Measurements from ENCODE around the gene PDE6G.
A peak's percentile ranks its signal among the peaks of the same experiment; 100 is the strongest.
"Not testable (repeated sequence)": the region's sequence is repeated elsewhere in the genome, so short reads cannot be mapped to it uniquely, and the experiment has no call there.

The PDE6G gene

GRCh38 chr17:81636505-81637288 is 19.6 kb downstream of the PDE6G start, which contains the start of the genes NPLOC4 and TSPAN10:
NPLOC4 (minus strand) TSS chr17:81637112; CDS start chr17:81636930, 182 bp downstream.
TSPAN10 (plus strand) TSS chr17:81637196; CDS start chr17:81642413, 5,217 bp downstream.
- Histone ChIP-seq H4K20me1 (peaks cover 46 to 51% (median 50%) of the 10 kb centered on the region in 11 experiments; a peak in 21 of 22 replicates), H3K4me1 (peaks cover 28 to 58% (median 38%) of the 10 kb centered on the region in 10 experiments), H3K36me3 (peaks cover 0 to 37% (median 22%) of the 10 kb centered on the region in 11 experiments; a peak in 18 of 22 replicates), H3K4me3 (peak within 1 kb of the TSS; percentile 73 to 100 (median 88)), H3K9me3 (replicated peaks in 1 of 11) (no peaks in the 10 kb centered on the region), H3K4me2 (peak within 1 kb of the TSS; percentile 86 to 98 (median 94)), H3K27ac (peak within 1 kb of the TSS; percentile 84 to 98 (median 95)), H3K9ac (peak within 1 kb of the TSS; percentile 87 to 99 (median 96)), H3K27me3 (no peaks in the 10 kb centered on the region)
- TF ChIP-seq Cebpa-rat (IDR thresholded peaks at IDR 0.05), result no peak

GRCh38 chr17:81635973-81636504 is 20.3 kb downstream of the PDE6G start:
- no peaks in the 10 kb centered on the region for H3K27me3 ChIP-seq
- peaks cover 0 to 44% (median 29%) of the 10 kb centered on the region in 11 experiments; a peak in 19 of 22 replicates for H3K36me3 ChIP-seq
- H3K4me1 ChIP-seq, result peaks cover 26 to 54% (median 34%) of the 10 kb centered on the region in 10 experiments
- peak overlapping the region; percentile 84 to 98 (median 95) for H3K27ac ChIP-seq
- H3K4me2 ChIP-seq, result peak overlapping the region; percentile 85 to 98 (median 94)
- TF ChIP-seq Cebpa-rat (IDR thresholded peaks at IDR 0.05), result no peak
- no peaks in the 10 kb centered on the region for H3K9me3 ChIP-seq (replicated peaks in 1 of 11)
- H4K20me1 ChIP-seq, result peaks cover 53 to 58% (median 56%) of the 10 kb centered on the region in 11 experiments; a peak in 21 of 22 replicates
- H3K9ac ChIP-seq, result peak overlapping the region; percentile 87 to 99 (median 96)
- H3K4me3 ChIP-seq, result peak overlapping the region; percentile 73 to 100 (median 88)

GRCh38 chr17:81635431-81635830 is 20.9 kb downstream of the PDE6G start:
- Histone ChIP-seq H3K27me3 (no peaks in the 10 kb centered on the region), H3K4me3 (peak overlapping the region; percentile 73 to 100 (median 88); a peak in 19 of 20 replicates), H3K9ac (peak overlapping the region; percentile 87 to 99 (median 96); a peak in 20 of 22 replicates), H3K4me2 (peak overlapping the region; percentile 85 to 98 (median 94)), H4K20me1 (peaks cover 59 to 64% (median 62%) of the 10 kb centered on the region in 11 experiments; a peak in 21 of 22 replicates), H3K4me1 (peaks cover 26 to 54% (median 34%) of the 10 kb centered on the region in 10 experiments), H3K36me3 (peaks cover 6 to 50% (median 35%) of the 10 kb centered on the region in 11 experiments), H3K27ac (peak overlapping the region in 4 of 11 experiments; percentile 84 to 95 (median 94); a peak in 7 of 22 replicates), H3K9me3 (replicated peaks in 1 of 11) (no peaks in the 10 kb centered on the region)
- TF ChIP-seq Cebpa-rat (IDR thresholded peaks at IDR 0.05), result no peak

GRCh38 chr17:81631482-81631881 is 24.9 kb downstream of the PDE6G start:
- peaks cover 20 to 36% (median 27%) of the 10 kb centered on the region in 10 experiments for H3K4me1 ChIP-seq
- no peaks in the 10 kb centered on the region for H3K27me3 ChIP-seq
- H3K36me3 ChIP-seq, result peaks cover 45 to 89% (median 74%) of the 10 kb centered on the region in 11 experiments
- peaks cover 64 to 99% (median 86%) of the 10 kb centered on the region in 11 experiments for H4K20me1 ChIP-seq
- H3K9ac ChIP-seq, result no peak overlapping the region; a peak in 1 of 22 replicates
- H3K27ac ChIP-seq, result no peak overlapping the region
- peaks cover 0 to 5% (median 0%) of the 10 kb centered on the region in 11 experiments; a peak in 3 of 22 replicates for H3K9me3 ChIP-seq (replicated peaks in 1 of 11)
- no peak overlapping the region for H3K4me2 ChIP-seq
- TF ChIP-seq Cebpa-rat (IDR thresholded peaks at IDR 0.05), result no peak
- no peak overlapping the region for H3K4me3 ChIP-seq

GRCh38 chr17:81630274-81630673 is 26.1 kb downstream of the PDE6G start:
- no peak overlapping the region for H3K9ac ChIP-seq
- peaks cover 52 to 99% (median 86%) of the 10 kb centered on the region in 11 experiments for H4K20me1 ChIP-seq
- no peak for TF ChIP-seq Cebpa-rat (IDR thresholded peaks at IDR 0.05)
- peaks cover 11 to 29% (median 17%) of the 10 kb centered on the region in 10 experiments for H3K4me1 ChIP-seq
- H3K27me3 ChIP-seq, result no peaks in the 10 kb centered on the region
- H3K36me3 ChIP-seq, result peaks cover 57 to 100% (median 86%) of the 10 kb centered on the region in 11 experiments
- peaks cover 0 to 16% (median 0%) of the 10 kb centered on the region in 11 experiments; a peak in 6 of 22 replicates for H3K9me3 ChIP-seq (replicated peaks in 1 of 11)
- H3K4me3 ChIP-seq, result no peak overlapping the region
- H3K27ac ChIP-seq, result no peak overlapping the region
- H3K4me2 ChIP-seq, result no peak overlapping the region

- TF ChIP-seq Cebpa-rat (IDR thresholded peaks at IDR 0.05), result no peak
- H3K4me1 ChIP-seq, result peaks cover 0 to 11% (median 0%) of the 10 kb centered on the region in 10 experiments; a peak in 3 of 20 replicates
These were observed 34.7 kb downstream of the PDE6G start for GRCh38 chr17:81621494-81622130.

GRCh38 chr17:81618307-81618706 is 38.0 kb downstream of the PDE6G start:
- not testable (repeated sequence) for H3K9ac ChIP-seq; H3K9me3 ChIP-seq (replicated peaks in 1 of 11); H3K4me3 ChIP-seq; H3K27me3 ChIP-seq; H3K27ac ChIP-seq; H3K4me2 ChIP-seq
- peaks cover 72 to 97% (median 85%) of the 10 kb centered on the region in 11 experiments for H3K36me3 ChIP-seq
- H3K4me1 ChIP-seq, result peaks cover 7 to 35% (median 29%) of the 10 kb centered on the region in 10 experiments; a peak in 18 of 20 replicates
- H4K20me1 ChIP-seq, result peaks cover 46 to 85% (median 78%) of the 10 kb centered on the region in 11 experiments

More at GRCh38 chr17:81621494-81622130, 34.7 kb downstream of the PDE6G start:
- peaks cover 17 to 83% (median 75%) of the 10 kb centered on the region in 11 experiments; a peak in 21 of 22 replicates for H4K20me1 ChIP-seq
- peaks cover 0 to 22% (median 0%) of the 10 kb centered on the region in 11 experiments; a peak in 9 of 22 replicates for H3K9me3 ChIP-seq (replicated peaks in 1 of 11)
- H3K4me3 ChIP-seq, result no peak overlapping the region
- H3K27me3 ChIP-seq, result no peaks in the 10 kb centered on the region
- H3K27ac ChIP-seq, result no peak overlapping the region
- no peak overlapping the region for H3K4me2 ChIP-seq
- H3K36me3 ChIP-seq, result peaks cover 80 to 97% (median 86%) of the 10 kb centered on the region in 11 experiments
- 0 out of 22 replicates have a peak overlapping the region, but pooled peaks of 1 of the 11 experiments have one; percentile 20 for H3K9ac ChIP-seq

GRCh38 chr17:81616877-81617276 is 39.5 kb downstream of the PDE6G start:
- Histone ChIP-seq H3K4me3 (no peak overlapping the region), H3K9ac (no peak overlapping the region), H3K4me2 (no peak overlapping the region; a peak in 1 of 22 replicates), H4K20me1 (peaks cover 55 to 85% (median 81%) of the 10 kb centered on the region in 11 experiments), H3K4me1 (peaks cover 7 to 36% (median 29%) of the 10 kb centered on the region in 10 experiments; a peak in 18 of 20 replicates), H3K27ac (no peak overlapping the region), H3K36me3 (peaks cover 72 to 97% (median 85%) of the 10 kb centered on the region in 11 experiments), H3K9me3 (replicated peaks in 1 of 11) (peaks cover 0 to 7% (median 0%) of the 10 kb centered on the region in 11 experiments; a peak in 5 of 22 replicates), H3K27me3 (no peaks in the 10 kb centered on the region)
- no peak for TF ChIP-seq Cebpa-rat (IDR thresholded peaks at IDR 0.05)
